ENCODE results near the gene CADPS.

The CADPS gene

GRCh38 chr3:62369476-62369743 is 505.8 kb downstream of the CADPS start:
- DNase-seq, result no peak

- DNase-seq, result no peak
Measured at GRCh38 chr3:62368705-62369475, 506.3 kb downstream of the CADPS start.

GRCh38 chr3:62368290-62368704 is 506.9 kb downstream of the CADPS start:
- no peak for DNase-seq

GRCh38 chr3:62367763-62368195 is 507.4 kb downstream of the CADPS start:
- DNase-seq, result no peak

- DNase-seq, result no peak
Measured at GRCh38 chr3:62366126-62366484, 509.1 kb downstream of the CADPS start.

- no peak for DNase-seq
Measured at GRCh38 chr3:62365391-62366125, 509.7 kb downstream of the CADPS start.

- DNase-seq, result no peak
Measured at GRCh38 chr3:62364191-62364590, 511.0 kb downstream of the CADPS start.

GRCh38 chr3:62363275-62363674 is 511.9 kb downstream of the CADPS start:
- DNase-seq, result no peak

GRCh38 chr3:62361824-62362223 is 513.4 kb downstream of the CADPS start:
- no peak for DNase-seq

GRCh38 chr3:62361261-62361660 is 514.0 kb downstream of the CADPS start:
- no peak for DNase-seq

GRCh38 chr3:62359531-62359930 is 515.7 kb downstream of the CADPS start:
- no peak for DNase-seq

- DNase-seq, result no peak
Measured at GRCh38 chr3:62356356-62356755, 518.9 kb downstream of the CADPS start.

- DNase-seq, result no peak
Measured at GRCh38 chr3:62355703-62356102, 519.5 kb downstream of the CADPS start.
